ENCODE measurements around the gene DPF1.

- TF ChIP-seq CTCF (IDR thresholded peaks at IDR 0.05) (no peak), EZH2 (IDR thresholded peaks at IDR 0.05; ENCODE audit: borderline replicate concordance, insufficient read depth, low read depth, low read length, poor library complexity, severe bottlenecking) (no peak)
These were observed 38.7 kb upstream of the DPF1 start for GRCh38 chr19:38262585-38263268.
